ENCODE data around the gene RBM28.

Gene RBM28

GRCh38 chr7:128255271-128255670, 88.4 kb downstream of the RBM28 start:
- DNase-seq: no peak

GRCh38 chr7:128254470-128254869, 89.2 kb downstream of the RBM28 start:
- DNase-seq: no peak

GRCh38 chr7:128253701-128254100, 90.0 kb downstream of the RBM28 start:
- DNase-seq: no peak

- no peak for DNase-seq
Measured at GRCh38 chr7:128251337-128251736, 92.4 kb downstream of the RBM28 start.
